ENCODE results near the gene RAD51D. TPM values are rescaled to one million over a fixed set of nuclear protein-coding genes. Genes with fewer than 3 reads are reported as not detected.

The RAD51D gene
- total RNA-seq, 2 donors from 2014 or later = 2.0 to 4.5 TPM

DNA sequence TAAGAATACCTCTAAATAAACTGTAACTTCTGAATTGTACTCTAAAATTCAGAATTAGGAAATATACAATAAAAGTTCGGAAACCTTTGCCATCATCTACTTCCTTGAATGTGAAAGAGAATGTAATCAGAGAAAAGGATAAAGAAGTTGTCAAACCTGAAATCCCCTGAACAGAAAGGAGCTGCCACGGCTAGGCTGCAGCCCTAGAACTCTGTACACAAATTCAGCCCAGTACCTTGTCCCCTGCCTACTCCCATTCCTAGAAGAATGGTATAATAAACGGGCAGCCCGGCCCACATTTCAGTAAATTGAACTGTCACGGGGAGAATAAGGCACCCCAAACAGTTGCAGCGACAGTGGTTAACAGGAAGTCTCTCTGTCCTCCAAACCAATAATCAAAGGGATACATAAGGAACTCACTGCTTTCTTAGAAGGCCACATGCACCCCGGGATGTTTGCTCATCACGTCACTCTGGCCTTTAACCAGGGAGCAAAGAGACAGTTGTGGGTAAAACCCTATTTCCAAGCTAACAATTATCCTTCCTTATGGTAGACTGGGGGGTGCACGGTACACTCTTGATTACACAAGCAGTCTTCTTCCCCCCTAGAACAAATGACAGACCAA is 31.8 kb downstream of the RAD51D start:
- no peak for DNase-seq (ENCODE audit: low spot score)
- no peaks in the 10 kb centered on the region for H3K27me3 ChIP-seq
- TF ChIP-seq, protein P1, sequence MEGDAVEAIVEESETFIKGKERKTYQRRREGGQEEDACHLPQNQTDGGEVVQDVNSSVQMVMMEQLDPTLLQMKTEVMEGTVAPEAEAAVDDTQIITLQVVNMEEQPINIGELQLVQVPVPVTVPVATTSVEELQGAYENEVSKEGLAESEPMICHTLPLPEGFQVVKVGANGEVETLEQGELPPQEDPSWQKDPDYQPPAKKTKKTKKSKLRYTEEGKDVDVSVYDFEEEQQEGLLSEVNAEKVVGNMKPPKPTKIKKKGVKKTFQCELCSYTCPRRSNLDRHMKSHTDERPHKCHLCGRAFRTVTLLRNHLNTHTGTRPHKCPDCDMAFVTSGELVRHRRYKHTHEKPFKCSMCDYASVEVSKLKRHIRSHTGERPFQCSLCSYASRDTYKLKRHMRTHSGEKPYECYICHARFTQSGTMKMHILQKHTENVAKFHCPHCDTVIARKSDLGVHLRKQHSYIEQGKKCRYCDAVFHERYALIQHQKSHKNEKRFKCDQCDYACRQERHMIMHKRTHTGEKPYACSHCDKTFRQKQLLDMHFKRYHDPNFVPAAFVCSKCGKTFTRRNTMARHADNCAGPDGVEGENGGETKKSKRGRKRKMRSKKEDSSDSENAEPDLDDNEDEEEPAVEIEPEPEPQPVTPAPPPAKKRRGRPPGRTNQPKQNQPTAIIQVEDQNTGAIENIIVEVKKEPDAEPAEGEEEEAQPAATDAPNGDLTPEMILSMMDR (IDR thresholded peaks at IDR 0.05) = no peak
- no peaks in the 10 kb centered on the region for H3K9me3 ChIP-seq
- H3K36me3 ChIP-seq = no peaks in the 10 kb centered on the region
- peaks cover 0 to 13% of the 10 kb centered on the region in 2 donors for H3K4me1 ChIP-seq
- H3K27ac ChIP-seq = peak overlapping the region; percentile 87 to 93
- H3K4me3 ChIP-seq = peak overlapping the region; percentile 77 to 98

DNA sequence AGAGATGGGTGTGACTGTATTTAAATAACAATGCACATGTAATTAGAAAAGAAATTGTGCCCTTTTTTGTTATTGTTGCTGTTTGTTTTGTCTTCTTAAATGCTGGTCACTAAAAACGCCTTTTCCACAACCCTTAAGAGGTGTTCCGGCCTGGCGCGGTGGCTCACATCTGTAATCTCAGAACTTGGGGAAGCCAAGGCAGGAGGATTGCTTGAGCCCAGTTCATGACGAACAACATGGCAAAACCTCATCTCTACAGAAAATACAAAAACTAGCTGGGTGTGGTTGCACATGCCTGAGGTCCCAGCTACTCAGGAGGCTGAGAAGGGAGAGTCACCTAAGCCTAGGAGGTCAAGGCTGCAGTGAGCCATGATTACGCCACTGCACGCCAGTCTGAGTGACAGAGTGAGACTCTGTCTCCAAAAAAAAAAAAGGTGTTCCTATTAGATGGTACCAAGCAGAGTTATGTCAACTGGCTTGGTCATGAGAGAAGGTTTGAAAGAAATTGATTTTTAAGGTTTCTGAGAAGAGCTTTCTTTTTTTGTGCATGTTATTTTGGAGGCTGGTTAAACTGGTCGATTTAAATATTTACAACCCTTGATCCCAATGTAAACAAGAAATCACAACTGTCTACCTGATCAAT is 32.6 kb downstream of the RAD51D start:
- peaks cover 0 to 19% of the 10 kb centered on the region in 2 donors for H3K4me1 ChIP-seq
- H3K36me3 ChIP-seq = no peaks in the 10 kb centered on the region
- no peak overlapping the region for H3K27ac ChIP-seq
- H3K9me3 ChIP-seq = no peaks in the 10 kb centered on the region
- no peak for DNase-seq (ENCODE audit: low spot score)
- no peak overlapping the region for H3K4me3 ChIP-seq
- TF ChIP-seq, protein P1 (IDR thresholded peaks at IDR 0.05) = no peak
- no peaks in the 10 kb centered on the region for H3K27me3 ChIP-seq

DNA sequence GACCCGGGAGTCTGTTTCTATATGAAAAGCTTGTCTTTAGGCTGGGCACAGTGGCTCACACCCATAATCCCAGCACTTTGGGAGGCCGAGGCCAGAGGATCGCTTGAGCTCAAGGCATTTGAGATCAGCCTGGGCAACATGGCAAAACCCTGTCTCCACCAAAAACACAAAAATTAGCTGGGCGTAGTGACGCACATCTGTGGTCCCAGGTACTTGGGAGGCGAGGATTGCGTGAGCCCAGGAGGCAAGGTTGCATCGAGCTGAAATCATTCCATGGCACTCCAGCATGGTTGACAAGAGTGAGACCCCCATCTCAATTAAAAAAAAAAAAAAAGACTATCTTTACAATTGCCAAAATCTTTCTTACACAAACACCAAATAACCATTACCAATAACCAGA is 33.5 kb downstream of the RAD51D start:
- Histone ChIP-seq H3K4me1 (peaks cover 0 to 23% of the 10 kb centered on the region in 2 donors), H3K27ac (no peak overlapping the region), H3K27me3 (no peaks in the 10 kb centered on the region), H3K9me3 (no peaks in the 10 kb centered on the region), H3K4me3 (no peak overlapping the region), H3K36me3 (no peaks in the 10 kb centered on the region)
- TF ChIP-seq, protein P1 (IDR thresholded peaks at IDR 0.05) = no peak
- no peak for DNase-seq (ENCODE audit: low spot score)

DNA sequence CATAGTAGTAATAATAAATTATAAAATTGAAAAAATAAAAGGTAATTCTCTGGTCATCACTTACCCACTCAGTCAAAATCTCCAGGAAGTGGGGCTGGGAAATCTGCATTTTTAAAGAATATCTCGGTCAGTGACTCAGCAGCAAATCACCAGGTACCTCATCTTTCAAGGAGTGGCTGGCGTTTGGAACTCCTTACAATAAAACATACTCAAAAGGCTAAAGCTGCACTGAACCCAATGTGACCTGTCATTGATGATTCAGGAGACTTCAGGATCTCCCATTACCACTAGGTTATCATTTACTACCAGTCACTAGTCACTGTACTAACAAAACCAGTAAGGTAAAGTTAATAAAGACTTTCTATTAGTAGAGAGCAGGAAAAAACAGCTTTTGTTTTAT is 34.7 kb downstream of the RAD51D start:
- Histone ChIP-seq H3K27me3 (no peaks in the 10 kb centered on the region), H3K4me1 (peaks cover 0 to 23% of the 10 kb centered on the region in 2 donors), H3K36me3 (no peaks in the 10 kb centered on the region), H3K27ac (no peak overlapping the region), H3K4me3 (no peak overlapping the region), H3K9me3 (no peaks in the 10 kb centered on the region)
- TF ChIP-seq, protein P1 (IDR thresholded peaks at IDR 0.05) = no peak
- DNase-seq (ENCODE audit: low spot score) = no peak

DNA sequence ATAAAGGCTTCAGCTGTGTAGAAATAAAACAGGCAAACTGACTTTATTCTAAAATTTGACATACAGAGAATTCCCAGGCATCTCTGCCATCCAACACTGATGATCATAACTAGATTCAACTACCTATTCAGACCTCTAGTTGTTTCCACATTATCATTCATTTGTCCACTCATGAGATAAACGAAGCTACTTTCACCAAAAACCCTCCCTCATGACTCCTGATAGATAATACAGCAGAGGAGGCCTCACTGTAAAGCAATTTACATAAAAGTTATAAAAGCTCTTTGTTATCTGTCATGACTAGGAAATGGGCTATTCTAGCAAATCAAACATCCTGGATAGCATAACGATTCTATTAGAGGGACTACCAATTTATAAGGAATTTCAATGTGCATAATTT is 36.6 kb downstream of the RAD51D start:
- no peak overlapping the region for H3K27ac ChIP-seq
- peaks cover 0 to 15% of the 10 kb centered on the region in 2 donors for H3K4me1 ChIP-seq
- TF ChIP-seq, protein P1 (IDR thresholded peaks at IDR 0.05) = no peak

More for the DNA sequence above, 36.6 kb downstream of the RAD51D start:
- no peak for DNase-seq (ENCODE audit: low spot score)
- no peaks in the 10 kb centered on the region for H3K9me3 ChIP-seq
- H3K4me3 ChIP-seq = no peak overlapping the region
- H3K36me3 ChIP-seq = no peaks in the 10 kb centered on the region
- H3K27me3 ChIP-seq = no peaks in the 10 kb centered on the region
